MCF 10A (cell line): ENCODE results near the gene ZCWPW1. TPM values are rescaled to one million over a fixed set of nuclear protein-coding genes. Genes with fewer than 3 reads are reported as not detected.
"Not testable (repeated sequence)": the region's sequence is repeated elsewhere in the genome, so short reads cannot be mapped to it uniquely, and the experiment has no call there.

Experiments
- BruUV-seq: library from RNA; stranded (reverse); fragments of 400-500 nt; replicated peaks from 2 replicates; lab custom pipeline; 2021; lab: Mats Ljungman, UMichigan
- CTCF ChIA-PET: fragments of 300-600 bp; sonication (Branson Sonifier 250); formaldehyde crosslinking; extraction: SDS; loops from one replicate; lab custom pipeline; 2021; ENCODE audit warnings: antibody characterized with exemption, inconsistent platforms; lab: Yijun Ruan, JAX
- POLR2A ChIA-PET: fragments of 300-600, 350-650 bp; sonication (Branson Sonifier 250); formaldehyde crosslinking; extraction: SDS; loops from one replicate; lab custom pipeline; 2020; ENCODE audit warnings: antibody characterized with exemption, inconsistent platforms; lab: Yijun Ruan, JAX
- DNase-seq: peaks from one replicate; pipeline ENCODE4 v3.0.0-alpha.2; 2018; ENCODE audit not compliant: unreplicated experiment
- H3K27ac Mint-ChIP-seq: one replicate; pipeline ENCODE4 v1.8.0; 2022; ENCODE audit warnings: mild to moderate bottlenecking, low read depth, mixed read lengths; ENCODE audit not compliant: unreplicated experiment
- H3K27me3 Mint-ChIP-seq: one replicate; pipeline ENCODE4 v1.8.0; 2022; ENCODE audit warnings: mixed read lengths; ENCODE audit not compliant: insufficient read depth, unreplicated experiment
- H3K36me3 Mint-ChIP-seq: one replicate; pipeline ENCODE4 v1.8.0; 2022; ENCODE audit warnings: mild to moderate bottlenecking, moderate library complexity, mixed read lengths; ENCODE audit not compliant: insufficient read depth, unreplicated experiment
- H3K4me1 Mint-ChIP-seq: one replicate; pipeline ENCODE4 v1.8.0; 2022; ENCODE audit warnings: mixed read lengths; ENCODE audit not compliant: insufficient read depth, unreplicated experiment
- H3K4me3 Mint-ChIP-seq: one replicate; pipeline ENCODE4 v1.8.0; 2022; ENCODE audit warnings: mild to moderate bottlenecking, moderate library complexity, mixed read lengths; ENCODE audit not compliant: unreplicated experiment
- H3K9me3 Mint-ChIP-seq: one replicate; pipeline ENCODE4 v1.8.0; 2022; ENCODE audit warnings: mixed read lengths; ENCODE audit not compliant: unreplicated experiment
- CTCF ChIP-seq: fragments of 200-600 bp; IDR thresholded peaks from one replicate; pipeline ENCODE4 v1.8.0; 2022; ENCODE audit warnings: antibody characterized with exemption, mild to moderate bottlenecking; ENCODE audit not compliant: unreplicated experiment
- intact Hi-C: fragments of 100-400 bp; cut with micrococcal nuclease; formaldehyde crosslinking; loops from 2 replicates; pipeline ENCODE4 v1.14.1; 2022
- total RNA-seq: library from RNA; stranded (reverse); gene quantifications from 2 replicates; pipeline ENCODE4 v1.2.3, GENCODE V29; 2022

ZCWPW1 gene
- total RNA-seq, 1 experiment from 2014 or later = 6.5 TPM

- no peak for TF ChIP-seq CTCF
- no TSS peak for BruUV-seq
- POLR2A ChIA-PET = interaction anchor here (0.6 to 3.2 kb wide), 3 partner anchors 9 to 15 kb away, joined by 3 to 17 read pairs (median 3); partner anchors contain the start of genes MEPCE and ZCWPW1
- no peak for DNase-seq
- no peak overlapping the region for H3K27ac Mint-ChIP-seq
- H3K9me3 Mint-ChIP-seq = no peaks in the 10 kb centered on the region
- intact Hi-C loops = no loop called here
- no peak overlapping the region for H3K4me3 Mint-ChIP-seq
- H3K4me1 Mint-ChIP-seq = peaks cover 12% of the 10 kb centered on the region
- H3K27me3 Mint-ChIP-seq = no peaks in the 10 kb centered on the region
- H3K36me3 Mint-ChIP-seq = no peaks in the 10 kb centered on the region
- CTCF ChIA-PET = interaction anchor here (0.7 kb wide), 1 partner anchor 120 kb away, joined by 3 read pairs; no protein-coding TSS in a partner anchor
Observed at GRCh38 chr7:100443096-100443840, 14.8 kb upstream of the ZCWPW1 start.

GRCh38 chr7:100441641-100442535 is 13.4 kb upstream of the ZCWPW1 start:
- peaks cover 1% of the 10 kb centered on the region for H3K36me3 Mint-ChIP-seq
- H3K27ac Mint-ChIP-seq = no peak overlapping the region
- POLR2A ChIA-PET = interaction anchor here (0.6 to 1.6 kb wide), 2 partner anchors 14 to 264 kb away, joined by 3 read pairs; partner anchors contain the start of genes POP7 and ZCWPW1
- CTCF ChIA-PET = interaction anchor here (0.6 to 1.4 kb wide), 3 partner anchors 27 to 119 kb away, joined by 3 to 4 read pairs (median 4); no protein-coding TSS in a partner anchor
- TF ChIP-seq CTCF = no peak
- no peak overlapping the region for H3K4me3 Mint-ChIP-seq
- DNase-seq = no peak
- H3K27me3 Mint-ChIP-seq = no peaks in the 10 kb centered on the region
- intact Hi-C loops = no loop called here
- no TSS peak for BruUV-seq
- peaks cover 12% of the 10 kb centered on the region for H3K4me1 Mint-ChIP-seq
- H3K9me3 Mint-ChIP-seq = no peaks in the 10 kb centered on the region

GRCh38 chr7:100439244-100439643 is 10.7 kb upstream of the ZCWPW1 start:
- Mint-ChIP-seq H3K4me1 (peaks cover 12% of the 10 kb centered on the region), H3K36me3 (peaks cover 22% of the 10 kb centered on the region)
- intact Hi-C loops, H3K4me3 Mint-ChIP-seq, H3K27ac Mint-ChIP-seq, DNase-seq, H3K9me3 Mint-ChIP-seq, BruUV-seq, H3K27me3 Mint-ChIP-seq: not testable (repeated sequence)
- ChIA-PET POLR2A (interaction anchor here (5.2 kb wide), 1 partner anchor 10 kb away, joined by 27 read pairs; the partner anchor contains the start of genes MEPCE and ZCWPW1), CTCF (interaction anchor here (0.6 kb wide), 2 partner anchors 222 to 388 kb away, joined by 4 read pairs; partner anchors contain the start of gene EPHB4)

- H3K27ac Mint-ChIP-seq, BruUV-seq, H3K27me3 Mint-ChIP-seq, DNase-seq, H3K4me3 Mint-ChIP-seq, H3K9me3 Mint-ChIP-seq, intact Hi-C loops: not testable (repeated sequence)
- ChIA-PET CTCF (interaction anchor here (0.6 to 0.7 kb wide), 2 partner anchors 38 to 223 kb away, joined by 4 to 6 read pairs; no protein-coding TSS in a partner anchor), POLR2A (interaction anchor here (5.2 kb wide), 1 partner anchor 10 kb away, joined by 27 read pairs; the partner anchor contains the start of genes MEPCE and ZCWPW1)
- Mint-ChIP-seq H3K36me3 (peaks cover 27% of the 10 kb centered on the region), H3K4me1 (peaks cover 11% of the 10 kb centered on the region)
Observed at GRCh38 chr7:100438731-100439130, 10.2 kb upstream of the ZCWPW1 start.
